Mucosa of descending colon (tissue), 3 donors: ENCODE data around the gene MYO5B. TPM values are rescaled to one million over a fixed set of nuclear protein-coding genes. Genes with fewer than 3 reads are reported as not detected.

Source experiments
- ATAC-seq: fragments of 200-7000 bp; cut with Tn5 transposase; one replicate; pipeline ENCODE4 v1.9.1; 2020; ENCODE audit warnings: mild to moderate bottlenecking, moderate library complexity
- DNase-seq, 3 donors: peaks; one replicate each; pipeline ENCODE4 v3.0.0-alpha.2; 2020
- H3K36me3 ChIP-seq: fragments of 200-600 bp; one replicate; pipeline ENCODE4 v1.8.0; 2021; ENCODE audit warnings: low read depth, mild to moderate bottlenecking
- H3K4me1 ChIP-seq: fragments of 200-600 bp; one replicate; pipeline ENCODE4 v1.8.0; 2021; ENCODE audit warnings: low read depth, mild to moderate bottlenecking
- H3K4me3 ChIP-seq: fragments of 200-600 bp; one replicate; pipeline ENCODE4 v1.8.0; 2021; ENCODE audit warnings: mild to moderate bottlenecking
- H3K9me3 ChIP-seq: fragments of 200-600 bp; one replicate; pipeline ENCODE4 v1.8.0; 2021; ENCODE audit warnings: mild to moderate bottlenecking
- intact Hi-C, 2 donors: fragments of 100-400 bp; cut with DNase I in 1 of 2; cut with micrococcal nuclease in 1 of 2; formaldehyde crosslinking; loops; one replicate each; pipeline versions ENCODE4 v1.11.0 to v1.11.1; 2022; cut with DNase I, micrococcal nuclease
- total RNA-seq, 3 donors: library from RNA; stranded (reverse); fragmentation: NEBNext Ultra II Directional in 2 of 3; extraction: Animal tissue kit (Norgen Biotek cat#: 25700) in 2 of 3; gene quantifications; one replicate each; pipeline versions ENCODE4 v1.2.1 to v1.2.4, GENCODE V29; 2021 to 2023
- TF ChIP-seq, protein P1 (sequence below): fragments of 200-600 bp; IDR thresholded peaks from one replicate; pipeline ENCODE4 v1.8.0; 2022; ENCODE audit warnings: antibody characterized with exemption, mild to moderate bottlenecking
- donor health status: DM: no; HTN: no; CAD: no; lungs with moderate emphysema.
- donor health status: DM: no; HTN: no; CAD: no.
- donor health status: DM: no; HTN: yes; CAD: no.

MYO5B gene
- total RNA-seq, 3 donors from 2014 or later = 52.7 to 179 (median 120) TPM

DNA sequence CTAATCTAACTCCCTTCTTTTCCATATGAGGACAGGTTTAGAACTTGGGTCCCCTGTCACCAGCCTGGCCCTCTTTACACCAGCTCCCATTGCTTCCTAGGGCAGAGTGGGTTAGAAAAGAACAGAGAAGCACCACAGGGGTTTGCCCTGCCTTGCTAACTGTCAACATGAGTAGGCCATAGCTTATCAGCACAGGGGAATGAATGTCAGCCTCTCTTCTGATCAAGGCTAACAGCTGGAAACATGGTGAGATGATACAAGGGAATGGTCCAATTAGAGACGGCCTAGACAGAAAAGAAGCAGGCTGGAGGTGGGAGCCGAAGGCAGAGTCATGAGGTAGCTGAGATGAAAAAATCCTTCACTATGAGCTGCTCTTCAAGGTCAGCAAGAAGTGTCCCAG is 192.2 kb downstream of the MYO5B start:
- H3K4me3 ChIP-seq = no peak overlapping the region
- ATAC-seq (no peak), DNase-seq (no peak)
- TF ChIP-seq, protein P1, sequence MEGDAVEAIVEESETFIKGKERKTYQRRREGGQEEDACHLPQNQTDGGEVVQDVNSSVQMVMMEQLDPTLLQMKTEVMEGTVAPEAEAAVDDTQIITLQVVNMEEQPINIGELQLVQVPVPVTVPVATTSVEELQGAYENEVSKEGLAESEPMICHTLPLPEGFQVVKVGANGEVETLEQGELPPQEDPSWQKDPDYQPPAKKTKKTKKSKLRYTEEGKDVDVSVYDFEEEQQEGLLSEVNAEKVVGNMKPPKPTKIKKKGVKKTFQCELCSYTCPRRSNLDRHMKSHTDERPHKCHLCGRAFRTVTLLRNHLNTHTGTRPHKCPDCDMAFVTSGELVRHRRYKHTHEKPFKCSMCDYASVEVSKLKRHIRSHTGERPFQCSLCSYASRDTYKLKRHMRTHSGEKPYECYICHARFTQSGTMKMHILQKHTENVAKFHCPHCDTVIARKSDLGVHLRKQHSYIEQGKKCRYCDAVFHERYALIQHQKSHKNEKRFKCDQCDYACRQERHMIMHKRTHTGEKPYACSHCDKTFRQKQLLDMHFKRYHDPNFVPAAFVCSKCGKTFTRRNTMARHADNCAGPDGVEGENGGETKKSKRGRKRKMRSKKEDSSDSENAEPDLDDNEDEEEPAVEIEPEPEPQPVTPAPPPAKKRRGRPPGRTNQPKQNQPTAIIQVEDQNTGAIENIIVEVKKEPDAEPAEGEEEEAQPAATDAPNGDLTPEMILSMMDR = no peak
- no peaks in the 10 kb centered on the region for H3K9me3 ChIP-seq
- no peaks in the 10 kb centered on the region for H3K4me1 ChIP-seq
- no peaks in the 10 kb centered on the region for H3K36me3 ChIP-seq
- intact Hi-C loops = loop anchor here in 1 of 2 donors (10.0 kb wide), 1 partner anchor 202 kb away; no protein-coding TSS in a partner anchor

DNA sequence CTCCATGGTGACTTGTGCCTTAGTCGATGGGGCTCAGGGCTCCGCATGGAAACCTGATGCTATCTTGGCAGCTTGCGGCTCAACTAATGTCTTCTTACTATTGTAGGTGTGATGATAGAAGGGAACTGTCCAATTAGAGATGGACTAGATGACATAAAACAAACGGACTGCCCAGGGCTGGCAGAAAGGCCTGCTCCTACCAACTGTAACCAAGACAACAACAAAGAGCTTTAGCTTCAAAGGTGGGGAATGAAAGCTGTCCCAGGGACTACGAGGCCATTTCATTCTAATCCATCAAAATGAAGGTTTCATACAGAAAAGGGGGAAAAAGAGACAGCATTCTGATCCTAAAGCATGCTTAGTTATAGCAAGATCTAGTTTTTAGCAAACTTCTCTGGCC is 194.7 kb downstream of the MYO5B start:
- ATAC-seq (no peak), DNase-seq (no peak)
- intact Hi-C loops = loop anchor here in 1 of 2 donors (10.0 kb wide), 1 partner anchor 205 kb away; no protein-coding TSS in a partner anchor
- Histone ChIP-seq H3K9me3 (no peaks in the 10 kb centered on the region), H3K36me3 (no peaks in the 10 kb centered on the region), H3K4me3 (no peak overlapping the region), H3K4me1 (no peaks in the 10 kb centered on the region)
- TF ChIP-seq, protein P1 = no peak

DNA sequence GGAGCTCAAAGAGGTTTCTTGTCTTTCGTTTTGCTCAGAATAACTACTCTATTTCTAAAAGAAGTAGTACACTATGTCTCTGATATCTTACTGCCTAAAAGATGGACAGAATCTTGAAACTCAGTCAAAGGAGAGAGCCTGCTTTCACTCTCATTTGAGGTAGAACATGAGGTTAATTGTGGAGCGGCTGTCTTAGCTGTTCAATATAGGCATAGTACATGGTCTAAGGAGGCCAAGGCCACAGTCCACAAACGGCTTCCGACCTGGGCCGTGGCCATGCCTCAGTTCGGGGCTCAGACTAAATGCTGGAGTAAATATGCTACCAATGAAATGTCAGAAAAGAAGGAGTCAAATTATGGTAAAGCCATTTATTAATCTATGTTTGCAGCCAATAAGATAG is 195.8 kb downstream of the MYO5B start:
- no peak overlapping the region for H3K4me3 ChIP-seq
- H3K9me3 ChIP-seq = no peaks in the 10 kb centered on the region
- H3K4me1 ChIP-seq = no peaks in the 10 kb centered on the region
- intact Hi-C loops = no loop called here
- ATAC-seq (no peak), DNase-seq (no peak)
- H3K36me3 ChIP-seq = no peaks in the 10 kb centered on the region
- TF ChIP-seq, protein P1 = no peak

DNA sequence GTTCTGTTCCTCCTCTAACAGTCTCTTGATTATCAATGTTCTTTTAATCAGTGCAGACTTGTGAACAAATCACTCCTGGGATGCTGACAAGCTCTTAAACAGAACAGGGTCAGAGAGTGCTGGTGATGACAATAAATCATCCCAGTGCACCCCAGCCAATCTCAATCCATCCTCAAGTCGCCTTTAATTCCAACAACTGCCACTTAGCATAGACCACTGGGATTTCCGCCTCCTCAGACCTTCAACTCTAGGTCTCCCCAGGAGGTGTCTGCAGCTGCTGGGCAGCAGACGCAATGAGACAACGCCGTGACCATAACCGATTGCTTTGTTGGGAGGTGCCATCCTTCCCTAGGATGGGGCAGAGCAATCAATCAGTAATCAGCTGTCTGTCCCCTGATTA is 197.4 kb downstream of the MYO5B start:
- Histone ChIP-seq H3K36me3 (no peaks in the 10 kb centered on the region), H3K9me3 (no peaks in the 10 kb centered on the region), H3K4me3 (no peak overlapping the region), H3K4me1 (no peaks in the 10 kb centered on the region)
- ATAC-seq = no peak
- TF ChIP-seq, protein P1 = no peak
- no peak for DNase-seq
- intact Hi-C loops = no loop called here

DNA sequence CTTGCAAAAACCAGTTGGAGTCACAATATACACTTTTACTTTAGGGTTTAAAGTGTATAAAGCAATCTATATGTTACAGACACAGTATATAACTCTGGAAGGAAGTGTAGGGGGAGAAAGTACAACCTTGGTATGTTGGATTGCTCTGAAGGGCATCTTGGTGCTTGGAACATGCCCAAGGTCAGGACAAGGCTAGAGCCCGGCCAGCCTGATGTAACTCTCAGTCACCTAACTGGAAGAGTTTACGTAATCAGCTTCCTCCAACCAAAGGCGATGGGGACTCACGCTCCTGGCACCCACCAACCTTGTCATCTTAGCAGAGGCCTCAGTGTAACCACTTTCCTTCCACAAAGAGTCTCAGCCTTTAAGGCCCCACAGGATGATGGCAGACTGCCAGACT is 200.5 kb downstream of the MYO5B start:
- TF ChIP-seq, protein P1 = no peak
- intact Hi-C loops = no loop called here
- H3K9me3 ChIP-seq = no peaks in the 10 kb centered on the region
- DNase-seq (no peak), ATAC-seq (no peak)
- H3K4me1 ChIP-seq = no peaks in the 10 kb centered on the region
- H3K4me3 ChIP-seq = no peak overlapping the region
- no peaks in the 10 kb centered on the region for H3K36me3 ChIP-seq

DNA sequence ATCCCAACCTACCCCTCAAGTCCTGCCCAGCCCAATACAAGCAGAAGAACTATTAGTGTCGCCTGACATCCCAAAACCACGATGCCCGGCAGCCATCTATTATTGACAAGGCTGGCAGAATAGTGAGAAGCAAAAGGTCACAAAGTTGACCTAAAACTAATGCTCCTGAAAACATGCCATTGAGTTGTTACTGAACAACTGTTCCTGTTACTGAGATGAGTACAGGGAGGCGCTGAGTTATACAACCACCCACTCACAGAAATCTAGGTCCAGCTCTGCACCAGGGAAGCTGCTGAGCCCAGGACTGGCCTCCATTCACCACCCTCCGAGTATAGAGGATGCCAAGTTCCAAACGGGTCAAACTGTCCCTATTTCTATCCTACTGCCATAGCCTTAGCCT is 201.6 kb downstream of the MYO5B start:
- Histone ChIP-seq H3K9me3 (no peaks in the 10 kb centered on the region), H3K36me3 (no peaks in the 10 kb centered on the region), H3K4me1 (no peaks in the 10 kb centered on the region), H3K4me3 (no peak overlapping the region)
- intact Hi-C loops = no loop called here
- ATAC-seq (no peak), DNase-seq (no peak)
- TF ChIP-seq, protein P1 = no peak
